H1 (cell line): ENCODE results near the gene HRH4. TPM values are rescaled to one million over a fixed set of nuclear protein-coding genes. Genes with fewer than 3 reads are reported as not detected.

Experiments
- CHD7 ChIP-seq: fragments of 300-600 bp; sonication (generic); IDR thresholded peaks from 2 replicates; pipeline ENCODE4 v1.7.1; 2012; ENCODE audit warnings: low read length, moderate library complexity, mild to moderate bottlenecking, inconsistent platforms; ENCODE audit not compliant: insufficient replicate concordance
- EGR1 ChIP-seq: IDR thresholded peaks from 2 replicates; pipeline ENCODE4 v1.6.1; 2011; ENCODE audit warnings: low read depth, low read length, borderline replicate concordance
- EZH2 ChIP-seq: fragments of 200-600 bp; sonication (generic); IDR thresholded peaks from 2 replicates; pipeline ENCODE4 v1.7.1; 2012; ENCODE audit warnings: low read depth, mild to moderate bottlenecking, moderate library complexity, low read length, inconsistent platforms; ENCODE audit not compliant: severe bottlenecking
- FOSL1 ChIP-seq: IDR thresholded peaks from 2 replicates; pipeline ENCODE4 v1.6.1; 2011; ENCODE audit warnings: mild to moderate bottlenecking, low read depth, low read length, moderate library complexity; ENCODE audit not compliant: insufficient read depth
- HDAC6 ChIP-seq: IDR thresholded peaks from one replicate; pipeline ENCODE4 v1.7.1; 2012; ENCODE audit warnings: low read depth, mild to moderate bottlenecking, inconsistent platforms, low read length, moderate library complexity
- JUND ChIP-seq: IDR thresholded peaks from 2 replicates; pipeline ENCODE4 v1.6.1; 2011; ENCODE audit warnings: mild to moderate bottlenecking, improper control_type of control experiment, low read length
- NRF1 ChIP-seq: IDR thresholded peaks from 2 replicates; pipeline ENCODE4 v1.6.1; 2011; ENCODE audit warnings: mild to moderate bottlenecking, low read depth, low read length, improper control_type of control experiment
- PHF8 ChIP-seq: fragments of 200-600 bp; sonication (generic); conservative IDR thresholded peaks from 2 replicates; pipeline ENCODE4 v1.7.1; 2012; ENCODE audit warnings: low read depth, mild to moderate bottlenecking, inconsistent platforms, low read length, moderate library complexity
- RNF2 ChIP-seq: fragments of 200-900, 300-1000 bp; sonication (generic); IDR thresholded peaks from 2 replicates; pipeline ENCODE4 v1.7.1; 2016; ENCODE audit warnings: borderline replicate concordance, low read depth, mild to moderate bottlenecking, antibody characterized with exemption, low read length; ENCODE audit not compliant: poor library complexity, severe bottlenecking; ENCODE audit errors: missing control alignments
- SAP30 ChIP-seq: fragments of 300-600 bp; sonication (generic); IDR thresholded peaks from 2 replicates; pipeline ENCODE4 v1.7.1; 2012; ENCODE audit warnings: low read length, moderate library complexity, mild to moderate bottlenecking, inconsistent platforms; ENCODE audit not compliant: insufficient read depth, insufficient replicate concordance
- SP4 ChIP-seq: IDR thresholded peaks from 2 replicates; pipeline ENCODE4 v1.6.1; 2012; ENCODE audit warnings: low read length, inconsistent platforms
- SRF ChIP-seq: IDR thresholded peaks from 2 replicates; pipeline ENCODE4 v1.6.1; 2011; ENCODE audit warnings: mild to moderate bottlenecking, low read depth, low read length, moderate library complexity
- polyA plus RNA-seq, 7 experiments: library from polyadenylated mRNA; depleted of rRNA in 3 of 7; stranded (reverse) in 5 of 7; unstranded in 2 of 7; fragments of >200 nt in 5 of 7; fragments of 200-250 nt in 2 of 7; gene quantifications; 1 replicate in 5 of 7; 2 replicates in 1 of 7; 4 replicates in 1 of 7; pipeline versions ENCODE4 v1.2.1 to v1.2.3, GENCODE V29; 2011 to 2013; ENCODE audit warnings: missing spikeins in 2 of 7, mixed read lengths in 2 of 7
- total RNA-seq: library from RNA; stranded (reverse); fragmentation: NEBNext Ultra II Directional; extraction: Animal tissue kit (Norgen Biotek cat#: 25700); gene quantifications from 2 replicates; pipeline ENCODE4 v1.2.1, GENCODE V29; 2021

HRH4 gene
- total and polyA plus RNA-seq, 2 of the 8 experiments (the other 6 are each of a cell fraction or from before 2014, with no cell fraction given), result 0.03 TPM; not detected in 1

- TF ChIP-seq CHD7 (no peak), NRF1 (no peak), EGR1 (no peak), PHF8 (no peak), FOSL1 (no peak), RNF2 (no peak), SAP30 (no peak), SP4 (no peak), SRF (no peak), EZH2 (no peak), JUND (no peak), HDAC6 (no peak)
Observed at GRCh38 chr18:24443870-24444269, 16.6 kb upstream of the HRH4 start (continued).
